Right ventricle myocardium inferior (tissue), 1 donor: ENCODE measurements around the gene ERO1B. TPM values are rescaled to one million over a fixed set of nuclear protein-coding genes. Genes with fewer than 3 reads are reported as not detected.
"Not testable (repeated sequence)": the region's sequence is repeated elsewhere in the genome, so short reads cannot be mapped to it uniquely, and the experiment has no call there.

Experiments used
- ATAC-seq: fragments of 200-7000 bp; cut with Tn5 transposase; one replicate; pipeline ENCODE4 v1.9.1; 2020; ENCODE audit warnings: mild to moderate bottlenecking, moderate library complexity
- DNase-seq: peaks from one replicate; pipeline ENCODE4 v3.0.0; 2021; ENCODE audit errors: missing footprints
- intact Hi-C: fragments of 100-400 bp; cut with DNase I; formaldehyde crosslinking; loops from one replicate; pipeline ENCODE4 v1.11.0; 2022
- total RNA-seq: library from RNA; stranded (reverse); fragmentation: NEBNext Ultra II Directional; extraction: Animal tissue kit (Norgen Biotek cat#: 25700); gene quantifications from one replicate; pipeline ENCODE4 v1.2.1, GENCODE V29; 2021
- donor health status: DM: no; HTN: yes; CAD: no; lungs with severe emphysema.

Gene ERO1B
- total RNA-seq, 1 donor from 2014 or later, result 7.2 TPM

GRCh38 chr1:236207569-236207968 is 74.2 kb downstream of the ERO1B start:
- DNase-seq (no peak), ATAC-seq (no peak)
- intact Hi-C loops, result no loop called here

- intact Hi-C loops, result no loop called here
- DNase-seq (no peak), ATAC-seq (no peak)
Observed at GRCh38 chr1:236207121-236207520, 74.6 kb downstream of the ERO1B start.

DNA sequence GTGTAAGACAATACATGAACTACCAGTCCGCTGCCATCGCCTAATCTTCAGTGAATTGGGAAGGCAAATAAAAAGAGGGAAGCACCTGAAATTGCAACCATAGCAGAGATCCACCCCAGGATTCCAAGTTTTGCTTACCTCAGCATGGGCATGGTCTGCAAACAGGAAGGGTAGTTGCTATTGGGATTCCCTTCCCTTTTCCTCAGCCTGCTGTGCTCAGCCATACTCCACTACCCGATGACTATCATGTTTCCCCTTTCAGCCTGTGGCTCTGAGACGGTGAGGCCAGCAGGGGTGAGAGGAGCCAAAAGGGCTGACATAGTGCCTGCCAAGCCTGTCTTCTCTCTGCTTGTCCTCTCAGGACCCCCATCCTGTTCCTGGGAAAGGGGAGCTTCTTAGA is 75.2 kb downstream of the ERO1B start:
- ATAC-seq, result peak; percentile 91
- intact Hi-C loops, result no loop called here
- no peak for DNase-seq

DNA sequence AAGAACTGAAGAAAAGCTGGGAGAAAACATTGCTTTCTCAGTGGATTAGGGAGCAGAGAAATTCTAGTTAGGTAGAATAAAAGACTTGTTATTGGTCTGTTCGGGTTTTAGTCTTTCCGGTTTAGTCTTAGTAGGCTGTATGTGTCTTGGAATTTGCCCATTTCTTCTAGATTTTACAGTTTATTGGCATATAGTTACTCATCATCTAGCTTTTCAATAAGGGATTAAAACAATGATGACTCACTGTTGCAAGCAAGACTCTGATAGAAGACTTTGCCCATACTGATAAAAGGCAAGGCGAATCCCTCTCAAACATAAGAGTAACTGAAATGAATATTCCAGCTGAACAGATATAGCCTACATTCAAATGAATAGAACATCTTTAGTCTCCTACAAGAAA is 77.1 kb downstream of the ERO1B start:
- intact Hi-C loops, result no loop called here
- no peak for ATAC-seq

GRCh38 chr1:236204039-236204438 is 77.7 kb downstream of the ERO1B start:
- intact Hi-C loops, result no loop called here
- ATAC-seq (no peak), DNase-seq (no peak)

More for the DNA sequence above, 77.1 kb downstream of the ERO1B start:
- DNase-seq, result no peak

DNA sequence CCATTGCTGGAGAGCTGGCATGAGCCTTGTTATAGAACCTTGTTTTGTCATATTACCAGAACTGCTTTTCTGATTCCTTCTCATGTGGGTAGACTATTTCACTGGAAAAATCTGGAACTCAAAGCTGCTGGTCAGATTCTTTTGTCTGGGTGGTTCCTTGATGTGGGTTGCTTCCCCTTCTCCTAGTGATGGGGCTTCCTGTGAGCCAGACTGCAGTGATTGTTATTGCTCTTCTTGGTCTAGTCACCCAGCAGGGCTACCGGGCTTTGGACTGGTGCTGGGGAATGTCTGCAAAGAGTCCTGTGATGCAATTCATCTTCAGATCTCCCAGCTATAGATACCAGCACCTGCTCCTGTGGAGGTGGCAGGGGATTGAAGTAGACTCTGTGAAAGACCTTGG is 80.0 kb downstream of the ERO1B start:
- intact Hi-C loops, result no loop called here
- DNase-seq (no peak), ATAC-seq (no peak)

- ATAC-seq (no peak), DNase-seq (no peak)
- intact Hi-C loops, result no loop called here
Observed at GRCh38 chr1:236200925-236201324, 80.8 kb downstream of the ERO1B start.

- intact Hi-C loops, result no loop called here
- DNase-seq, result no peak
- ATAC-seq, result no peak
Observed at GRCh38 chr1:236193184-236193583, 88.6 kb downstream of the ERO1B start.

GRCh38 chr1:236188084-236188483 is 93.7 kb downstream of the ERO1B start:
- DNase-seq, ATAC-seq, intact Hi-C loops: not testable (repeated sequence)

DNA sequence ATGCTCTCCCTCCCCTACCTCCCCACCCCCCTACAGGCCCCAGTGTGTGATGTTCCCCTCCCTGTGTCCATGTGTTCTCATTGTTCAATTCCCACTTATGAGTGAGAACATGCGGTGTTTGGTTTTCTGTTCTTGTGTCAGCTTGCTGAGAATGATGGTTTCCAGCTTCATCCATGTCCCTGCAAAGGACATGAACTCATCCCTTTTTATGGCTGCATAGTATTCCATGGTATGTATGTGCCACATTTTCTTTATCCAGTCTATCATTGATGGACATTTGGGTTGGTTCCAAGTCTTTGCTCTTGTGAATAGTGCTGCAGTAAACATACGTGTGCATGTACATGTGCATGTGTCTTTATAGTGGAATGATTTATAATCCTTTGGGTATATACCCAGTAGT is 95.3 kb downstream of the ERO1B start:
- DNase-seq, intact Hi-C loops, ATAC-seq: not testable (repeated sequence)

DNA sequence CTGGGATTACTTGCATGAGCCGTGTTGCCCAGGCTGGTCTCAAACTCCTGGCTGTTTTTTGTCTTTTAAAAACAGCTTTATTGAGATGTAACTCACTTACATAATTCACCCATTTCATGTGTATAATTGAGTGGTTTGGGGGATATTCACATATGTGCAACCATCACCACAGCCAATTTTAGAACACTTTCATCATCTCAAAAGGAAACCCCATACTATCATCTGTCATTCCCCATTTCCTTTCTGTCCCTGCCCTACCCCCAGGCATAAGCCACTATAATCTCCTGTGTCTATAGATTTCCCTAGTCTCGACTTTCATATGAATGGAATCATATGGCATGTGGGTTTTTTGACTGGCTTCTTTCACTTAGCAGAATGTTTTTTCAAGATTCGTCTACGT is 96.1 kb downstream of the ERO1B start:
- intact Hi-C loops, result no loop called here
- ATAC-seq (no peak), DNase-seq (no peak)

DNA sequence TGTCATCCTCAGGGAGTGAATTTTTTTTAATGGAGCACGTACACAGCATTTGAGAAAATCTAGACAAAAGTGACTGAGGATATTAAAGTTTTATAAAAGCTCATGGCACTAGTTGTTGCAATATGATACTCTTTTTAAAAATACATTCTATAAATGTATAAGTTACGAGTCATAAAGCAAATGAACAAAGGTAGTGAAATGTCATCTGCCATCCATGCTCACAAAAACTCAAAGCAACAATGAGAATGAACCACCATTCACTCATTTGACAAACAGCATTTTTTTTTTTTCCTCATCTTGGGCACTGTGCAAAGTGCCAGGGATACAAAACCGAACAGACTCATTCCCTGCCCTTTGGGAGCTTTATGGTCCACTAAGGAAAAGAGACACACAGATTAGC is 100.7 kb downstream of the ERO1B start:
- ATAC-seq (no peak), DNase-seq (no peak)
- intact Hi-C loops, result no loop called here

DNA sequence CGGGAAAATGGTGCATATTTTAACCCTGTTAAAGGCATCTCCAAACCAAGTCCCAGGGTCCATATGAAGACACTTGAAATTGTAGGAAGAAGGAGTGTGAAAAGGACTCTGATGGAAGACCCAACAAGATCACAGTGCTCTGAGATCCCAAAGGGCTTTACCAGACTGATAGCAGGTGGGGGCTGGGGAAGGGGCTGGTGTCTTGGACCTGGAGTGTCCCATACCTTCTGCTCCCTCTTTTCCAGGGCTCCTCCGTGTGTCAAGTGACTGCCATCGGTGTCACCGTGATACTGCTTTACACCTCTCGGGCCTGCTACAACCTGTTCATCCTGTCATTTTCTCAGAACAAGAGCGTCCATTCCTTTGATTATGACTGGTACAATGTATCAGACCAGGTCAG is 102.1 kb downstream of the ERO1B start:
- DNase-seq (no peak), ATAC-seq (no peak)
- intact Hi-C loops, result no loop called here

- DNase-seq, result no peak
- ATAC-seq, result peak; percentile 39
- intact Hi-C loops, result no loop called here
Observed at GRCh38 chr1:236176337-236177336, 105.1 kb downstream of the ERO1B start.

DNA sequence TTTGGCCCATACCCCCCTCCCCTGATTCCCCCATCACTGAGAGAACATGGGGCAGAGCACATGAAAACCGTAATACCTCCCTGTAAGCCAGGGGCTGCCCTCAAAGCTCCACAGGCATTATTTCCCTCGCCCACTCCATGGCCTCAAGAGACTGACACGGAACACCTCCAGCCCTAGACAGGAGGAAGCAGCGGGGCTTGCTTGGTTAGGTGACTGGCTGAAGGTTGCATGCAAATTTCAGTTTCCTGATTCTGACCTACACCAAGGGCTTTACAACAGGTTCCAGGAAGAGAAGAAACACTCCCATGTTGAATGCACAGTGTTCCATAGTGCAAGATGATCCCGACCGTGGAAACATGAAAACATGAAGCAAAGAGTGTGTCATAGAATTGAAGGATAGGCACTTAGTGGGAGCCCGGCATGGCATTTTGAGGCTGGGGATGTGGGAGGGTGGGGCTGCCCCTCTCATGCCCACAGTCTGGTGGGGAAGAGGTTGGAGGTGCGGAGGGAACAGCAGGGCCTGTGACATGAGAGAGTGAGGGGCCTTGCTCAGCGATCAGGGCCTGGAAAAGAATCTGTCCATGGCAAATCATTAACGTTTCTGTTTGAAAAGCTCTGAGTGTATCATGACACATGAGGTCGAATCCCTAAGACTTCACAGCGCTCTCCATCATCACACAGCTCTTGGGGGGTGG is 106.0 kb downstream of the ERO1B start:
- no peak for DNase-seq
- ATAC-seq, result no peak
- intact Hi-C loops, result no loop called here

DNA sequence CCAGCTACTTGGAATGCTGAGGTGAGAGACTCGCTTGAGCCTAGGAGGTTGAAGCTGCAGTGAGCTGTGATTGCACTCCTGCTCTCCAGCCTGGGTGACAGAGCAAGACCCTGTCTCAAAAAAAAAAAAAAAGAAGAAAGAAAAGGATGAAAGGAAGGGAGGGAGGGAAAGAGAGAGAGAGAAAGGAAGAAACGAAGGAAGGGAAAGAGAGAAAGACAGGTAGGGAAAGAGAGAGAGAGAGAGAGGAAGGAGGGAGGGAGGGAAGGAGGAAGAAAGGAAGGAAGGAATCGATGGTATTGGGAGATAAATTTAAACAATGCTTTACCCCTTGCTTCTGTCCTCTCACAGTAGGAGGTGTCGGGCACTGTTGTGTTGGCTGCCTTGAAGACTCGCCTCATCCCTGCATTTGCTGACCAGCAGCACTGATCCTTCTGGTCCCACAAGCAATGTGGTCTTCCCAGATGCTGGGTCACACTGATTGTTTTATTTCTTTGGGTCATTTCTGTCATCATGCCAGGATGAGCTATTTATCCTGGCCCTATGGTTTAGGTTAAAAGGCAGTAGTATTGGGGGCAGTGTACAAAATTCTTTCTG is 108.5 kb downstream of the ERO1B start:
- ATAC-seq (no peak), DNase-seq (no peak)
- intact Hi-C loops, result no loop called here

DNA sequence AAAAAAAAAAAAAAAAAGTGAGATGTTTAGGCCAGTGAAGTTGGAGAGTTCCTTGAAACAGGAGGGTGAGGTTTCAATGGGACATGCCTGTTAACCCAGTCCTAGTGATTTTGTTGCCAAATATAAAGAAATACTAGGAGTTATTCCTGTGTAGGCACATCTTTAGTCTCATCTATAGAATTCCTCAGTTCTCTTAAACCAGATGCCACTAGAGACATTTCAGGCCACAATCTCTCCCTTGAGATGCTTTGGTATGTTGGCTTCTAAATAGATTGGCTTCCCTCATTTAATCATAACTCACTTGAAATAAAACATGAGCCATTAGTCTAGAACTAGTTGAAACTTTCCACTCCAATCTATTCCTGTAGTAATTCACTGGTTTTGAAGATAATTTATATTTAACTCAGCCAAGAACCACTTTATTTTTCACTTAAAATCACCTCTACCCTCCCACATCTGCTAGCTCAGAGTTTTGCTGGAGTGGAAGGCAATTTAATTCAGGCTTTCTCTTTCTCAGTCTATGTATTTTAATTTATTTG is 109.6 kb downstream of the ERO1B start:
- intact Hi-C loops, result no loop called here
- DNase-seq, result no peak
- ATAC-seq, result no peak

GRCh38 chr1:236168716-236169429 is 112.9 kb downstream of the ERO1B start:
- no peak for DNase-seq
- no peak for ATAC-seq
- intact Hi-C loops, result no loop called here

DNA sequence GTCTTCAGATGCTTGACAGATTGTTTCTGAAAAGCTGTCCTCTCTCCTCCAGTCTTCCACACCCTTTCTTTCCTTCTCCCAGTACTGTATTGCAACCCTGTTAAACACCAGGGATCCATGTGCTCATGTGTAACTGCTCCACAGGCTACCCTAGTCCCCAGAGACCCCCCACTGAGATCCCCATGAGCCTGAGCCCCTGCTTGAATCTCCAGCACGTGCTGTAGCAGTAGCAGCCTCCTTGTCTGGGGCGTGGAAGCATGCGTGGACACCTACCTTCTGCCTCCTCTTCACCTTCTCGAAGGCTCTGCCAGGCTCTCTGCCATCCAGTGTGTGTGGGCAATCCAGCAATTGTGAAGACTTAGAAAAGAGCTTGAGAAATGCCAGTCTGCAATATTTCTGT is 114.2 kb downstream of the ERO1B start:
- DNase-seq (no peak), ATAC-seq (no peak)
- intact Hi-C loops, result no loop called here
